Body of pancreas (tissue), 4 donors: Measurements from ENCODE around the gene CRK. TPM values are rescaled to one million over a fixed set of nuclear protein-coding genes. Genes with fewer than 3 reads are reported as not detected.

ENCODE experiments used
- ATAC-seq: fragments of 150-250 bp; one replicate; pipeline ENCODE4 v1.9.1; 2016
- DNase-seq, 4 donors: peaks; one replicate each; pipeline ENCODE4 v3.0.0-alpha.2; 2019
- H3K27ac ChIP-seq, 4 donors: fragments of 200-600 bp; sonication (generic); 1 replicate in 3 of 4; 2 replicates in 1 of 4; pipeline versions ENCODE4 v1.5.1 to v1.6.1; 2016 to 2019; ENCODE audit warnings: mild to moderate bottlenecking in 1 of 4, mixed read lengths in 1 of 4, moderate library complexity in 1 of 4
- H3K27me3 ChIP-seq, 2 donors: fragments of 200-600 bp; sonication (generic); one replicate each; pipeline ENCODE4 v1.6.0; 2016; ENCODE audit warnings: mild to moderate bottlenecking in 1 of 2
- H3K36me3 ChIP-seq, 2 donors: fragments of 200-600 bp; sonication (generic); replicated peaks in 1 of 2; 2 replicates each; pipeline ENCODE4 v1.5.1; 2016; ENCODE audit warnings: low read depth in 2 of 2; ENCODE audit not compliant: insufficient read depth in 1 of 2
- H3K4me1 ChIP-seq: fragments of 200-600 bp; sonication (generic); one replicate; pipeline ENCODE4 v1.6.0; 2016
- H3K4me3 ChIP-seq, 2 donors: fragments of 200-600 bp; sonication (generic); 1 replicate in 1 of 2; 2 replicates in 1 of 2; pipeline ENCODE4 v1.5.1; 2016 to 2019
- H3K9me3 ChIP-seq, 3 donors: fragments of 200-600 bp; sonication (generic); 1 replicate in 2 of 3; 2 replicates in 1 of 3; pipeline ENCODE4 v1.5.1; 2016
- CTCF ChIP-seq, 7 experiments: fragments of 450-650 bp in 4 of 7; fragments of 200-600 bp in 3 of 7; sonication (generic) in 3 of 7; IDR thresholded peaks; one replicate each; pipeline ENCODE4 v1.5.1; 2016 to 2019; ENCODE audit warnings: antibody characterized with exemption in 7 of 7
- POLR2A ChIP-seq, 3 donors: fragments of 450-650 bp; IDR thresholded peaks; one replicate each; pipeline ENCODE4 v1.6.1; 2016; ENCODE audit warnings: antibody characterized with exemption in 3 of 3, mild to moderate bottlenecking in 2 of 3
- WGBS, 2 donors: methylation state at CpG; one replicate each; pipeline ENCODE4 v1.1.5; 2017; 5-methylcytosine and 5-hydroxymethylcytosine counted together
- intact Hi-C: fragments of 100-400 bp; cut with DNase I; formaldehyde crosslinking; loops from one replicate; pipeline ENCODE4 v1.15.1; 2023
- total RNA-seq, 2 donors: library from RNA; depleted of rRNA; stranded (reverse); fragments of >200 nt; gene quantifications; one replicate each; pipeline ENCODE4 v1.1.0, GENCODE V29; 2016

The CRK gene
- total RNA-seq, 2 donors from 2014 or later = 27.7 to 35.5 TPM

- Histone ChIP-seq H3K36me3 (peaks cover 0 to 4% of the 10 kb centered on the region in 2 donors), H3K4me3 (no peak overlapping the region), H3K9me3 (no peaks in the 10 kb centered on the region), H3K27me3 (no peaks in the 10 kb centered on the region), H3K27ac (no peak overlapping the region), H3K4me1 (peaks cover 14% of the 10 kb centered on the region)
- intact Hi-C loops = no loop called here
- WGBS, 2 donors = 90 to 93% methylated on average over 5 of the region's 5 CpGs
- no peak for TF ChIP-seq POLR2A (IDR thresholded peaks at IDR 0.05)
- TF ChIP-seq CTCF (IDR thresholded peaks at IDR 0.05) = no peak
- ATAC-seq (no peak), DNase-seq (no peak)
Observed at GRCh38 chr17:1416414-1416813, 39.6 kb downstream of the CRK start.

- no peak for ATAC-seq
- H3K4me3 ChIP-seq = no peak overlapping the region
- H3K27me3 ChIP-seq = no peaks in the 10 kb centered on the region
- no peak overlapping the region for H3K27ac ChIP-seq
- 83 to 87% methylated on average over 10 of the region's 10 CpGs for WGBS, 2 donors
- peaks cover 14% of the 10 kb centered on the region for H3K4me1 ChIP-seq
- no peaks in the 10 kb centered on the region for H3K9me3 ChIP-seq
- TF ChIP-seq CTCF (IDR thresholded peaks at IDR 0.05) (no peak), POLR2A (IDR thresholded peaks at IDR 0.05) (no peak)
- H3K36me3 ChIP-seq = peaks cover 0 to 2% of the 10 kb centered on the region in 2 donors
- intact Hi-C loops = no loop called here
- no peak for DNase-seq
Observed at GRCh38 chr17:1414634-1415033, 41.4 kb downstream of the CRK start.

- intact Hi-C loops = no loop called here
- Histone ChIP-seq H3K4me1 (peaks cover 14% of the 10 kb centered on the region), H3K9me3 (no peaks in the 10 kb centered on the region), H3K27me3 (no peaks in the 10 kb centered on the region), H3K36me3 (peaks cover 0 to 2% of the 10 kb centered on the region in 2 donors), H3K4me3 (no peak overlapping the region), H3K27ac (no peak overlapping the region)
- ATAC-seq (no peak), DNase-seq (no peak)
- TF ChIP-seq POLR2A (IDR thresholded peaks at IDR 0.05) = no peak
- TF ChIP-seq CTCF (IDR thresholded peaks at IDR 0.05) = no peak
- 80 to 84% methylated on average over 8 to 9 of the region's 9 CpGs for WGBS, 2 donors
Observed at GRCh38 chr17:1414001-1414574, 41.9 kb downstream of the CRK start.

GRCh38 chr17:1413281-1413791, 42.7 kb downstream of the CRK start:
- intact Hi-C loops = no loop called here
- DNase-seq (peak; percentile 83 to 95 (median 87)), ATAC-seq (peak; percentile 92)
- peak in 1 of 7 experiments; percentile 4 for TF ChIP-seq CTCF (IDR thresholded peaks at IDR 0.05)
- no peak for TF ChIP-seq POLR2A (IDR thresholded peaks at IDR 0.05)
- Histone ChIP-seq H3K27ac (peak overlapping the region in 2 of 4 donors; percentile 17 to 28), H3K36me3 (peaks cover 0 to 2% of the 10 kb centered on the region in 2 donors), H3K4me3 (no peak overlapping the region), H3K9me3 (no peaks in the 10 kb centered on the region), H3K27me3 (no peaks in the 10 kb centered on the region), H3K4me1 (peaks cover 14% of the 10 kb centered on the region)
- WGBS, 2 donors = 37 to 55% methylated on average over 6 of the region's 6 CpGs
